ENCODE measurements around the gene PIM3.
"Not testable (repeated sequence)": the region's sequence is repeated elsewhere in the genome, so short reads cannot be mapped to it uniquely, and the experiment has no call there.

Gene PIM3

DNA sequence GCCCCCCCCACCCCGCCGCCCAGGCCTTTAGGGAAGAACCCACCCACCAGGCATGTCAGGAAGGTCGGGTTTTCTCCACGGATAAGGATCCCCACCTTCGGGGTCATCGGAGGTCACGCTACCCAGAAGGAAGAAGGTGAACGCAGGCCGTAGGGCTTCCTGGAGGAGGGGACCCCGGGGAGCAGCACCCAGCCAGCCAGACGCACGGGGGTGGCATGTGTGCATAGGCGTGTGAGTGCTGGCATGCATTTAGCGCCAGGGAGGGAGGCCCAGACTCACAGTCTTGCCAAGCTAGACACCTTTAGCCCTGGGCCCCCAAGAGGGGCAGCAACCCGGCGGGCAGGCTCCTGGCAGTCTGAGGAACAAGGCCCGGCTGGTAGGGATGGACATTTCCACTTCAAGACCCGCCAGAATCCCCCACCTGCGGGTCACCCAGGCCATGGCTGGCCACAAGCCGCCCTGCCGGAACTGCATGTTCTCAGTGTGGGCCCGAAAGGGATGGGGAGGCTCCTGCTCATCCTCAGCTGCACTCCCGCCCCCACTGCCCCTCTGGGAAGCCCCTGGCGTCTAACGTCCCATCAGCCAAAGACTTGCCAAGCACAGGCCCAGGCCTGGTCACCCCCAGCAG, 16.7 kb upstream of the PIM3 start:
- DNase-seq, result no peak

- DNase-seq, result no peak
Observed at GRCh38 chr22:49944399-49944891, 16.1 kb upstream of the PIM3 start.

DNA sequence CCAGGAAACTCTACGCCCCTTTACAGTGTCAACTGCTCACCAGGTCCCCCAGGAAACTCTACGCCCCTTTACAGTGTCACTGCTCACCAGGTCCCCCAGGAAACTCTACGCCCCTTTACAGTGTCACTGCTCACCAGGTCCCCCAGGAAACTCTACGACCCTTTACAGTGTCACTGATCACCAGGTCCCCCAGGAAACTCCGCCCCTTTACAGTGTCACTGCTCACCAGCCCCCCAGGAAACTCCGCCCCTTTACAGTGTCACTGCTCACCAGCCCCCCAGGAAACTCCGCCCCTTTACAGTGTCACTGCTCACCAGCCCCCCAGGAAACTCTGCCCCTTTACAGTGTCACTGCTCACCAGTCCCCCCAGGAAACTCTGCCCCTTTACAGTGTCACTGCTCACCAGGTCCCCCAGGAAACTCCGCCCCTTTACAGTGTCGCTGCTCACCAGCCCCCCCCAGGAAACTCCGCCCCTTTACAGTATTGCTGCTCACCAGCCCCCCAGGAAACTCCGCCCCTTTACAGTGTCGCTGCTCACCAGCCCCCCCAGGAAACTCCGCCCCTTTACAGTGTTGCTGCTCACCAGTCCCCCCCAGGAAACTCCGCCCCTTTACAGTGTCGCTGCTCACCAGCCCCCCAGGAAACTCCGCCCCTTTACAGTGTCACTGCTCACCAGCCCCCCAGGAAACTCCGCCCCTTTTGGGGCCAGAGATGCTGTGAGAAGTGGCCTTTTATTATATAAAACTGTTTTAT, 15.4 kb upstream of the PIM3 start:
- not testable (repeated sequence) for DNase-seq

DNA sequence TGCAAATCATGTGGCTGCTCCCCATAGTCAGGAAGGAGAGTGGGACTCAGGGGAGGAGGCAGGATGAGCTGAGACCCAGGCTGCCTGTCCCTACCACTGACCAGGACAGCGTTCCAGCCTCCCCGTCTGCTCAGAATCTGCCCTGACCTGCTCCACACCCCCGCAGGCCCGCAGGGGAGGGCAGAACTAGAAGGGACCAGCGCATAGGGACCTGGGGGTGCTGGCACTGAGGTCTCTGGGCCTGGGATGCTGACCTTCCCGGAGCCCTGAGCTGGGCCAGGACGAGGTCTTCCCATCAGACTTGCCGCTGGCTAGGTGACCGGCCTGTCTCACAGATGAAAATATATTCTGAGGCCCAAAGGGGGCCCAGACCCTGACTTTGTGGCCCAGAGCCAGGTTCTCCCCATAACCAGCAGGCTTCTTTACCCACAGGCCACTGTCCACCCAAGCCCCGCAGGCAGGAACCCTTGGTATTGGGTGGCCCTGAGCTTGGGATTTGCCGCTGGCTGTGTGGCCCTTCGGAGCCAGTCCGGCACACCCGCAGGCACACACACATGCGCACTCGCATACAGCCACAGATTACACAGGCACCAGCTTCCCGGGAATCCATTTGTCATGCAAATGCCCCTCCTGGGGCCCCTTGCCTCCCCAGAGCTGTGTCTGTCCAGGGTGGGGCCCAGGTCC, 13.8 kb upstream of the PIM3 start:
- DNase-seq, result no peak

DNA sequence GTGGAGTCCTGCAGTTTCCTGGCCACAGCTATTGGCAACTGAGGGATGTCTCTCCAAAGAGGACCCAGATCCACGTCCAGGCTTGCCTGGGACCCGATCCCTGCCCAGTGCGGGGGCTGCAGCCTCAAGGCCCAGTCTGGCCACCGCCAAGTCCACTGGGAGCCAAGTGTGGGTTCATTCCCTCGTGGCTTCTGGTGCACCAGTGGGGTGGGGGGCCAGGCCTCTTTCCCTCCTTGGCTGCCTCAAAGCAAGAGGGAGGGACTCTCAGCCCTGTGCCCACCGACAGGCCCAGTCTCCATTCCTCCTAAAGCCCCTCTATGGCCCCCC, 13.3 kb upstream of the PIM3 start:
- no peak for DNase-seq

- DNase-seq, result no peak
Observed at GRCh38 chr22:49948116-49948957, 12.2 kb upstream of the PIM3 start.

DNA sequence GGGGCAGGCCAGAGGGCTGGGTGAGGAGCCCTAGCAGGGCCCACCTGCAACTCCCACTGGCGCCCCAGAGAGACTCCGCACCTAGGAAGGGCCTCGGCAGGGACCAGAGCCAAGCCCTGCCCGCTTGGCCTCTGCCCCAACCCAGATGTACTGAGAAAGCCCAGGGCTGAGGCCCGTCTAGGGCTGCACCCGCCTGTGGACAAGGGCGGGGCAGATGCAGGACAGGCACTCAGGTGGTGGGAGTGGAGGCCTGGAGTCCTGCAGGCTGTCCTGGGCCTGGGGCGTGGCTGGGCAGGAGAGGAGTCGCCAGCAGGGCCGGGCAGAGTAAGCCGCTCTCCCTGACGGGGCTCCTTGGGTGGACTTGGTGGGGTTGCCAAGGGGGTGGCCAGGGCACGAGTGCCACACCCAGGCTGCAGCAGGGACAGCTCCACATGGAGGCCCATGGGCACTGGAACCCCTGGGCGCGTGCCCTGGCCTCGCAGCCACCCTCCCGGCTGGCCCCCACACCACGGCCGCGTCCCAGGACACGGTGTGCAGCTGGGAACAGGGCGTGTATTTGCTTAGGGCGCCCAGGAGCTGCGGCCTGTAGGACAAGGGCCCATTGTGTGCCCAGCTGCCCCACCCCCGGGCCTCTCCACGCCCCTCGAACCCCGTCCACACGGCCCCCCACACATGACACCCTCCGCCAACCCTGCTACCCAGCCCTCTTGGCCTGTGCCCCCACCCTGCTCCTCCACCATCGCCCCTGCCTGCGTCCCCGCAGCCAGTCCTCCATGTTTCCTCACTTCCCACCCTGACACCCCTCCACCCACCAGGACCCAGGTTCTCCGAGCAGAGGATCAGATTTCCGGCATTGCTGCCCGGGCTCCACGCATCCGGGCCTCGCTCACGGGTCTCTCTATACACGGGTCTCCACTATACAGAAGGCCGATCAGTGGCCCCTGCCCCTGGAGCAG, 11.3 kb upstream of the PIM3 start:
- DNase-seq, result no peak

DNA sequence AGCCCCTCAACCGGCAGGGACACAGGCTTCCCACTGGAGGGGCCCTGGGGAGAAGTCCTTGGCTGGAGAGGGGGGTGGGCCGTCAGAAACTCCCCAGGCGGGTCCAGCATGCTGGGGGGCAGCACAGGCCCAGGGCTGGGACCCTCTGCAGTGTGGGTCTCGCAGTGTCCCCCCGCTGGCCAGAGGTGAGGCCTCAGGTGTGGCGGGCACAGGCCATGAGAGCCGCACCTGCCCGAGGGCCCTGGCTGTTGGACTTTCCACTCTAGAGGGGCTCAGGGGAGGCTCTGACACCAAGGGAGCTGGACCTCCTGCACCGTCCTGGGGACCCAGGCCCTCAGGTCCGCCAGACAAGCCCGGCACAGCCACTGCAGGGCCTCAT, 10.7 kb upstream of the PIM3 start:
- no peak for DNase-seq

- DNase-seq, result no peak
Observed at GRCh38 chr22:49950396-49950994, 10.1 kb upstream of the PIM3 start.

GRCh38 chr22:49951000-49951677, 9.4 kb upstream of the PIM3 start:
- no peak for DNase-seq

- DNase-seq, result no peak
Observed at GRCh38 chr22:49951678-49951985, 8.9 kb upstream of the PIM3 start.

GRCh38 chr22:49951986-49952896, 8.3 kb upstream of the PIM3 start:
- DNase-seq, result no peak

GRCh38 chr22:49953027-49953679, 7.4 kb upstream of the PIM3 start:
- no peak for DNase-seq

GRCh38 chr22:49953680-49954344, 6.8 kb upstream of the PIM3 start:
- no peak for DNase-seq

GRCh38 chr22:49954354-49954753, 6.2 kb upstream of the PIM3 start:
- DNase-seq, result no peak

DNA sequence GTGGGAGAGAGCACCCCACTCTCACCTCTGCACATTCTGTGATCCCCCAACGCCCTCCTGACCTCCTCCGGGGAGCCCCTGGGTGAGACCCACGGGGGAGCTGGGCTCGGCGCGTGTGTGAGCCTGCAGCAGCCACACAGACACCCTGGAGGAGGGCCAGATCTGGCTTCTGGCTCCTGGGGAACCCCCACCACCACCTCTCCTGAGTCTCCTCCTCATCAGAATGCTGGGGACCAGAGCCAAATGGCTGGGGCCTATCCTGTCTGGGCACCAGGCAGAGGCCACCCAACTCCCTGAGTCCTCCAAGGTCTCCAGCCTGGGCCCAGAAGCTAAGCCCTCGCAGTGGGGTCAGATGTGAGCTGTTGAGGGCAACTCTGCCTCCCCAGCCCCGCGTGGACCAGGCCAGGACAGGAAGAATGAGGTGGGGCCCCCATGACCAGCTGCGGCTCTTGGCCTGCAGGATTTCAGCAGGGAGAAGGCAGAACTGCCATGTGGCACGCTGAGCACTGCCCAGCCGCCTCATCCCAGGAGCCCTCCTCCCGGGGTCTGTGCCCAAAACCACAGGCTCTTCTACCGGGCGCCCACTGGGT, 5.5 kb upstream of the PIM3 start:
- DNase-seq, result no peak

GRCh38 chr22:49955581-49956417, 4.8 kb upstream of the PIM3 start:
- no peak for DNase-seq

DNA sequence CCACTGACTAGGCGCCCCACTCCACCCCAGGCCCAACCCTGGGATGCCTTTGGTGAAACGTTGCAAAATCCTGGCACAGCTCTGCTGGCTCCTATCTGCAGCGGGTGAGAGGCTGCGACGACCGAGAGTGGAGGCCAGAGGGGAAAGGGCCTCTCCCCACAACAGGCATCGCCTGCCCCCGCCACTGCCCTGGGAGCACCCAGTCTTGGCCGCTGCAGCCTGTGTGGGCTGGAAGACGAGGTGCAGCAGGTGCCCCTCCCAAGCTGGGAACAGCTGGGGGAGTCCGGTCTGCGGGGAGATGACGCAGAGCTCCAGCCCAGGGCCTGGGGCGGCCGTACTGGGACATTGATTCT, 4.2 kb upstream of the PIM3 start:
- DNase-seq, result no peak
